H9 (cell line): Measurements from ENCODE around the gene TIPARP. TPM values are rescaled to one million over a fixed set of nuclear protein-coding genes. Genes with fewer than 3 reads are reported as not detected.

Experiments used
- DNase-seq: peaks from one replicate; pipeline ENCODE4 v3.0.0-alpha.2; 2017
- H2AFZ ChIP-seq: one replicate; pipeline ENCODE4 v1.6.1; 2013; ENCODE audit warnings: mild to moderate bottlenecking, low read length, control low read depth, moderate library complexity
- H2AK5ac ChIP-seq: 2 replicates; pipeline ENCODE4 v1.6.1; 2013; ENCODE audit warnings: low read length, control low read depth, mixed read lengths; ENCODE audit not compliant: insufficient read length
- H2BK120ac ChIP-seq: one replicate; pipeline ENCODE4 v1.6.1; 2013; ENCODE audit warnings: low read depth, mild to moderate bottlenecking, low read length, control low read depth, inconsistent platforms; ENCODE audit not compliant: poor library complexity, severe bottlenecking
- H2BK12ac ChIP-seq: 2 replicates; pipeline ENCODE4 v1.6.1; 2013; ENCODE audit warnings: low read length, control low read depth, mixed read lengths, low read depth; ENCODE audit not compliant: insufficient read length
- H2BK15ac ChIP-seq: 2 replicates; pipeline ENCODE4 v1.6.1; 2013; ENCODE audit warnings: low read depth, low read length, control low read depth
- H2BK20ac ChIP-seq: one replicate; pipeline ENCODE4 v1.6.1; 2013; ENCODE audit warnings: low read depth, mild to moderate bottlenecking, low read length, control low read depth, inconsistent platforms; ENCODE audit not compliant: poor library complexity, severe bottlenecking
- H2BK5ac ChIP-seq: 2 replicates; pipeline ENCODE4 v1.6.1; 2013; ENCODE audit warnings: low read length, control low read depth, mixed read lengths; ENCODE audit not compliant: insufficient read length
- H3K14ac ChIP-seq: 2 replicates; pipeline ENCODE4 v1.6.1; 2013; ENCODE audit warnings: low read length, control low read depth; ENCODE audit not compliant: insufficient read depth
- H3K18ac ChIP-seq: 2 replicates; pipeline ENCODE4 v1.6.1; 2013; ENCODE audit warnings: low read depth, mild to moderate bottlenecking, mixed read lengths, low read length, control low read depth; ENCODE audit not compliant: insufficient read length
- H3K23ac ChIP-seq: 2 replicates; pipeline ENCODE4 v1.6.1; 2013; ENCODE audit warnings: low read length, control low read depth, mixed read lengths, low read depth; ENCODE audit not compliant: insufficient read length
- H3K23me2 ChIP-seq: 2 replicates; pipeline ENCODE4 v1.6.1; 2013; ENCODE audit warnings: low read depth, mild to moderate bottlenecking, mixed read lengths, low read length, control low read depth; ENCODE audit not compliant: insufficient read length, poor library complexity, severe bottlenecking
- H3K27ac ChIP-seq: 2 replicates; pipeline ENCODE4 v1.5.1; 2013; ENCODE audit warnings: low read length, control low read depth, mixed read lengths, low read depth; ENCODE audit not compliant: insufficient read length
- H3K27me3 ChIP-seq: 2 replicates; pipeline ENCODE4 v1.6.1; 2013; ENCODE audit warnings: low read length, control low read depth, inconsistent platforms; ENCODE audit not compliant: insufficient read depth
- H3K4ac ChIP-seq: 2 replicates; pipeline ENCODE4 v1.6.1; 2013; ENCODE audit warnings: low read depth, mild to moderate bottlenecking, control low read depth, inconsistent platforms, low read length, moderate library complexity
- H3K4me1 ChIP-seq: 2 replicates; pipeline ENCODE4 v1.6.1; 2013; ENCODE audit warnings: low read length, control low read depth, inconsistent platforms; ENCODE audit not compliant: insufficient read depth
- H3K4me2 ChIP-seq: 2 replicates; pipeline ENCODE4 v1.6.1; 2013; ENCODE audit warnings: low read length, control low read depth, mixed read lengths; ENCODE audit not compliant: insufficient read length, insufficient read depth
- H3K56ac ChIP-seq: 2 replicates; pipeline ENCODE4 v1.6.1; 2013; ENCODE audit warnings: low read depth, mild to moderate bottlenecking, mixed read lengths, low read length, control low read depth; ENCODE audit not compliant: insufficient read length
- H3K79me1 ChIP-seq: 2 replicates; pipeline ENCODE4 v1.6.1; 2013; ENCODE audit warnings: low read depth, mild to moderate bottlenecking, moderate library complexity, low read length, control low read depth, inconsistent platforms; ENCODE audit not compliant: insufficient read depth, poor library complexity, severe bottlenecking
- H3K79me2 ChIP-seq: 2 replicates; pipeline ENCODE4 v1.6.1; 2013; ENCODE audit warnings: low read length, control low read depth, inconsistent platforms; ENCODE audit not compliant: insufficient read depth
- H3K9ac ChIP-seq: 2 replicates; pipeline ENCODE4 v1.6.1; 2013; ENCODE audit warnings: low read length, control low read depth, mixed read lengths; ENCODE audit not compliant: insufficient read length; ENCODE audit errors: extremely low read depth
- H3K9me3 ChIP-seq: one replicate; pipeline ENCODE4 v1.6.1; 2013; ENCODE audit warnings: low read depth, low read length, inconsistent platforms; ENCODE audit not compliant: control insufficient read depth
- H3T11ph ChIP-seq: one replicate; pipeline ENCODE4 v1.6.1; 2013; ENCODE audit warnings: mild to moderate bottlenecking, low read length, control low read depth, inconsistent platforms
- H4K20me1 ChIP-seq: one replicate; pipeline ENCODE4 v1.6.1; 2013; ENCODE audit not compliant: control insufficient read depth, insufficient read length, insufficient read depth
- H4K5ac ChIP-seq: 2 replicates; pipeline ENCODE4 v1.6.1; 2013; ENCODE audit warnings: low read depth, mild to moderate bottlenecking, mixed read lengths, low read length, control low read depth; ENCODE audit not compliant: insufficient read length
- H4K8ac ChIP-seq: replicated peaks from 2 replicates; pipeline ENCODE4 v1.6.1; 2013; ENCODE audit warnings: low read length, control low read depth, mixed read lengths, low read depth; ENCODE audit not compliant: insufficient read length
- H4K91ac ChIP-seq: 2 replicates; pipeline ENCODE4 v1.6.1; 2013; ENCODE audit warnings: low read depth, mild to moderate bottlenecking, moderate library complexity, mixed read lengths, low read length, control low read depth; ENCODE audit not compliant: insufficient read length
- H3K27ac Mint-ChIP-seq, 3 experiments: 2 replicates in 2 of 3; 3 replicates in 1 of 3; pipeline ENCODE4 v1.8.0; 2020 to 2021; ENCODE audit warnings: mixed read lengths in 3 of 3, mild to moderate bottlenecking in 1 of 3, moderate library complexity in 1 of 3
- H3K27me3 Mint-ChIP-seq: 2 replicates; pipeline ENCODE4 v1.8.0; 2021; ENCODE audit warnings: low read depth, mild to moderate bottlenecking, moderate library complexity, mixed read lengths
- H3K36me3 Mint-ChIP-seq, 3 experiments: 2 replicates in 2 of 3; 3 replicates in 1 of 3; pipeline ENCODE4 v1.8.0; 2020 to 2021; ENCODE audit warnings: low read depth in 3 of 3, mixed read lengths in 3 of 3; ENCODE audit not compliant: insufficient read depth in 1 of 3
- H3K4me1 Mint-ChIP-seq, 2 experiments: 2 replicates each; pipeline ENCODE4 v1.8.0; 2020; ENCODE audit warnings: mixed read lengths in 2 of 2
- H3K4me3 Mint-ChIP-seq, 2 experiments: 2 replicates in 1 of 2; 3 replicates in 1 of 2; pipeline ENCODE4 v1.8.0; 2020 to 2021; ENCODE audit warnings: mild to moderate bottlenecking in 2 of 2, mixed read lengths in 2 of 2, moderate library complexity in 1 of 2
- H3K9me3 Mint-ChIP-seq, 2 experiments: 2 replicates in 1 of 2; 3 replicates in 1 of 2; pipeline ENCODE4 v1.8.0; 2020; ENCODE audit warnings: mild to moderate bottlenecking in 2 of 2, mixed read lengths in 2 of 2, moderate library complexity in 1 of 2
- CTCF ChIP-seq: fragments of 200-600 bp; sonication (generic); conservative IDR thresholded peaks from 3 replicates; pipeline ENCODE4 v1.8.0; 2021; ENCODE audit warnings: antibody characterized with exemption, mild to moderate bottlenecking
- WGBS: extraction: QIAGEN DNeasy Blood & Tissue Kit; methylation state at CpG from one replicate; pipeline ENCODE4 v1.1.7; 2013; ENCODE audit warnings: missing lambda C conversion rate, low lambda C conversion rate, mixed read lengths; ENCODE audit not compliant: insufficient read length; ENCODE audit errors: extremely low coverage; 5-methylcytosine and 5-hydroxymethylcytosine counted together
- total RNA-seq: library from RNA; stranded (reverse); gene quantifications from 2 replicates; pipeline ENCODE4 v1.2.1, GENCODE V29; 2021

Gene TIPARP
- total RNA-seq, 1 experiment from 2014 or later: 5.9 TPM

DNA sequence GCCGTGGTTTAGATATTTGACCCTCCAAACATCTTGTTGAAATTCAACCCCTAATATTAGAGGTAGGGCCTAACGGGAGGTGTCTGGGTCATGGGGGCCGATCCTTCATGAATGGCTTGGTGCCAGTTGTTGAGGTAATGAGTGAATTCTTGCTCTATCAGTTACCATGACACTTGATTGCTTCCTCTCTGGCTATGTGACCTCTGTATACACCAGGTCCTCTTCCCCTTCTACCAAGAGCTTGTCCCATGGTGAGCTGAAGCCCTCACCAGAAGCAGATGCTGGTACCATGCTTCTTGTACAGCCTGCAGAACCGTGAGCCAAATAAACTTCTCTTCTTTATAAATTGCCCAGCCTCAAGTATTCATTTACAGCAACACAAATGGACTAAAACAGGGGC is 41.8 kb upstream of the TIPARP start:
- no peak overlapping the region for H3K9ac ChIP-seq
- no peak overlapping the region for H2AK5ac ChIP-seq
- no peak overlapping the region for H2BK20ac ChIP-seq
- H3K23ac ChIP-seq: no peak overlapping the region
- H3K79me2 ChIP-seq: no peaks in the 10 kb centered on the region
- H2BK5ac ChIP-seq: no peak overlapping the region
- H3T11ph ChIP-seq: no peak overlapping the region
- no peak overlapping the region for H3K4me2 ChIP-seq
- no peak overlapping the region for H3K27ac ChIP-seq
- H3K4me1 ChIP-seq: peaks cover 3% of the 10 kb centered on the region; the same call in 1 of the 2 replicates
- no peaks in the 10 kb centered on the region for H3K9me3 Mint-ChIP-seq
- H4K91ac ChIP-seq: no peak overlapping the region
- H3K9me3 ChIP-seq: no peaks in the 10 kb centered on the region
- no peaks in the 10 kb centered on the region for H4K20me1 ChIP-seq
- no peaks in the 10 kb centered on the region for H3K27me3 ChIP-seq
- H3K23me2 ChIP-seq: no peaks in the 10 kb centered on the region
- WGBS: no CpG with 5 or more reads among the region's 4 CpGs
- TF ChIP-seq CTCF: no peak
- H3K27ac Mint-ChIP-seq: no peak overlapping the region
- no peak overlapping the region for H3K4ac ChIP-seq
- no peak overlapping the region for H4K8ac ChIP-seq
- no peak overlapping the region for H3K56ac ChIP-seq
- no peak for DNase-seq
- no peaks in the 10 kb centered on the region for H3K36me3 Mint-ChIP-seq
- H3K27me3 Mint-ChIP-seq: no peaks in the 10 kb centered on the region
- no peak overlapping the region for H3K18ac ChIP-seq
- H2BK12ac ChIP-seq: no peak overlapping the region
- H2AFZ ChIP-seq: no peak overlapping the region
- H3K4me1 Mint-ChIP-seq: peaks cover 17 to 18% of the 10 kb centered on the region in 2 experiments
- no peaks in the 10 kb centered on the region for H3K79me1 ChIP-seq
- no peak overlapping the region for H2BK120ac ChIP-seq
- no peak overlapping the region for H2BK15ac ChIP-seq
- H3K4me3 Mint-ChIP-seq: no peak overlapping the region
- no peak overlapping the region for H3K14ac ChIP-seq
- H4K5ac ChIP-seq: no peak overlapping the region
